Measurements from ENCODE around the gene HAPLN3.
"Not testable (repeated sequence)": the region's sequence is repeated elsewhere in the genome, so short reads cannot be mapped to it uniquely, and the experiment has no call there.

HAPLN3 gene

GRCh38 chr15:88894819-88895767, at the start of gene HAPLN3:
TSS of gene HAPLN3 (minus strand) at chr15:88895544. CDS start at chr15:88887298, 8,246 bp downstream.
- no peak for DNase-seq

- no peak for DNase-seq
Measured at GRCh38 chr15:88940110-88940675, 44.8 kb upstream of the HAPLN3 start.

- DNase-seq, result no peak
Measured at GRCh38 chr15:88939486-88939806, 44.1 kb upstream of the HAPLN3 start.

- DNase-seq, result no peak
Measured at GRCh38 chr15:88938802-88939485, 43.6 kb upstream of the HAPLN3 start.

- not testable (repeated sequence) for DNase-seq
Measured at GRCh38 chr15:88934449-88934848, 39.1 kb upstream of the HAPLN3 start.

GRCh38 chr15:88932875-88933330, 37.6 kb upstream of the HAPLN3 start:
- no peak for DNase-seq

GRCh38 chr15:88932271-88932874, 37.0 kb upstream of the HAPLN3 start:
- DNase-seq, result no peak

- DNase-seq, result no peak
Measured at GRCh38 chr15:88930579-88930978, 35.2 kb upstream of the HAPLN3 start.

- DNase-seq, result not testable (repeated sequence)
Measured at GRCh38 chr15:88929358-88930098, 34.2 kb upstream of the HAPLN3 start.

GRCh38 chr15:88928192-88928591, 32.8 kb upstream of the HAPLN3 start:
- not testable (repeated sequence) for DNase-seq

GRCh38 chr15:88925648-88926047, 30.3 kb upstream of the HAPLN3 start:
- not testable (repeated sequence) for DNase-seq

- DNase-seq, result not testable (repeated sequence)
Measured at GRCh38 chr15:88920892-88921435, 25.6 kb upstream of the HAPLN3 start.

- no peak for DNase-seq
Measured at GRCh38 chr15:88920186-88920891, 25.0 kb upstream of the HAPLN3 start.

- no peak for DNase-seq
Measured at GRCh38 chr15:88918738-88919137, 23.4 kb upstream of the HAPLN3 start.

- no peak for DNase-seq
Measured at GRCh38 chr15:88917760-88918159, 22.4 kb upstream of the HAPLN3 start.

GRCh38 chr15:88915354-88915753, 20.0 kb upstream of the HAPLN3 start:
- DNase-seq, result no peak

GRCh38 chr15:88913850-88914169, 18.5 kb upstream of the HAPLN3 start:
- no peak for DNase-seq

GRCh38 chr15:88913017-88913849, 17.9 kb upstream of the HAPLN3 start, which contains the start of gene MFGE8:
TSS of gene MFGE8 (minus strand) at chr15:88913379. CDS start at chr15:88913319, 60 bp downstream.
- no peak for DNase-seq

- no peak for DNase-seq
Measured at GRCh38 chr15:88912500-88912921, 17.2 kb upstream of the HAPLN3 start.

- no peak for DNase-seq
Measured at GRCh38 chr15:88911766-88912118, 16.4 kb upstream of the HAPLN3 start.

Measured in cerebellar nuclear complex (tissue), 1 donor.